K562 (cell line): Measurements from ENCODE around the gene SLC4A2. TPM values are rescaled to one million over a fixed set of nuclear protein-coding genes. Genes with fewer than 3 reads are reported as not detected.
"Not testable (repeated sequence)": the region's sequence is repeated elsewhere in the genome, so short reads cannot be mapped to it uniquely, and the experiment has no call there.

Experiments used
- ATAC-seq: fragments of 200-7000 bp; cut with Tn5 transposase; 3 replicates; pipeline ENCODE4 v1.9.1; 2020; ENCODE audit warnings: moderate library complexity
- BruUV-seq: library from RNA; stranded (reverse); fragments of 400-500 nt; replicated peaks from 2 replicates; lab custom pipeline; 2021; lab: Mats Ljungman, UMichigan
- CTCF ChIA-PET: fragments of 300-600 bp; formaldehyde crosslinking; extraction: SDS; loops from one replicate; lab custom pipeline; 2021; ENCODE audit warnings: low intra/inter-chr PET ratio; lab: Yijun Ruan, JAX
- POLR2A ChIA-PET: fragments of 300-600, 350-650 bp; sonication (Branson Sonifier 250); formaldehyde crosslinking; extraction: SDS; loops from one replicate; lab custom pipeline; 2021; ENCODE audit warnings: antibody characterized with exemption, inconsistent platforms; lab: Yijun Ruan, JAX
- DNase-seq, 4 experiments: peaks; one replicate each; pipeline versions ENCODE4 v3.0.0 to v3.0.0-alpha.2; 2011 to 2018; ENCODE audit warnings: low spot score in 3 of 4, mixed read lengths in 3 of 4; ENCODE audit errors: extremely low read depth in 1 of 4
- FAIRE-seq: peaks from 2 replicates; lab custom pipeline; 2011; peaks lifted over from hg19 to GRCh38; lab: Jason Lieb, UNC
- H2AFZ ChIP-seq: 2 replicates; pipeline ENCODE4 v1.6.0; 2011; ENCODE audit warnings: low read depth, low read length, control low read depth, inconsistent platforms
- H3K27ac ChIP-seq: fragments of 200-600 bp; 3 replicates; pipeline ENCODE4 v1.8.0; 2011; ENCODE audit warnings: low read depth, mild to moderate bottlenecking, control low read depth, inconsistent platforms, low read length, moderate library complexity, mixed read lengths; ENCODE audit errors: extremely low read depth
- H3K27me3 ChIP-seq, 2 experiments: fragments of 300-600 bp in 1 of 2; 2 replicates in 1 of 2; 3 replicates in 1 of 2; pipeline versions ENCODE4 v1.6.0 to v1.8.0; 2011; ENCODE audit warnings: inconsistent platforms in 2 of 2, low read length in 2 of 2, mild to moderate bottlenecking in 1 of 2, mixed read lengths in 1 of 2, moderate library complexity in 1 of 2; ENCODE audit not compliant: control insufficient read depth in 2 of 2, insufficient read depth in 2 of 2
- H3K36me3 ChIP-seq: fragments of 300-600 bp; 3 replicates; pipeline ENCODE4 v1.8.0; 2011; ENCODE audit warnings: mild to moderate bottlenecking, low read length, inconsistent platforms; ENCODE audit not compliant: control insufficient read depth, insufficient read depth
- H3K4me1 ChIP-seq, 2 experiments: fragments of 200-600 bp in 1 of 2; replicated peaks in 1 of 2; 2 replicates in 1 of 2; 3 replicates in 1 of 2; pipeline versions ENCODE4 v1.5.1 to v1.8.0; 2011; ENCODE audit warnings: inconsistent platforms in 2 of 2, low read length in 2 of 2, mild to moderate bottlenecking in 1 of 2, mixed read lengths in 1 of 2, moderate library complexity in 1 of 2; ENCODE audit not compliant: control insufficient read depth in 2 of 2, insufficient read depth in 2 of 2
- H3K4me2 ChIP-seq: 2 replicates; pipeline ENCODE4 v1.6.1; 2011; ENCODE audit warnings: low read length, control low read depth, inconsistent platforms, mixed read lengths; ENCODE audit not compliant: insufficient read depth
- H3K4me3 ChIP-seq: fragments of 200-600 bp; sonication (generic), shearing (Covaris generic); 2 replicates; pipeline ENCODE4 v1.5.1; 2016; ENCODE audit warnings: control low read depth, inconsistent platforms
- H3K79me2 ChIP-seq: fragments of 200-600 bp; 3 replicates; pipeline ENCODE4 v1.8.0; 2011; ENCODE audit warnings: low read length, inconsistent platforms; ENCODE audit not compliant: control insufficient read depth, insufficient read depth
- H3K9ac ChIP-seq, 2 experiments: 2 replicates each; pipeline versions ENCODE4 v1.6.0 to v1.6.1; 2011; ENCODE audit warnings: low read depth in 2 of 2, low read length in 2 of 2, control low read depth in 1 of 2, inconsistent platforms in 1 of 2, mild to moderate bottlenecking in 1 of 2, mixed read lengths in 1 of 2; ENCODE audit not compliant: insufficient read depth in 1 of 2
- H3K9me1 ChIP-seq: one replicate; pipeline ENCODE4 v1.6.0; 2011; ENCODE audit warnings: inconsistent platforms, mild to moderate bottlenecking, low read length, moderate library complexity; ENCODE audit not compliant: control insufficient read depth, insufficient read depth
- H3K9me3 ChIP-seq: replicated peaks from 2 replicates; pipeline ENCODE4 v1.5.1; 2011; ENCODE audit warnings: low read depth, low read length, inconsistent platforms; ENCODE audit not compliant: control insufficient read depth, insufficient read depth
- H4K20me1 ChIP-seq: replicated peaks from 2 replicates; pipeline ENCODE4 v1.6.1; 2011; ENCODE audit warnings: low read length, inconsistent platforms, mixed read lengths; ENCODE audit not compliant: control insufficient read depth, insufficient read depth
- CBFA2T2 ChIP-seq: fragments of 450-650 bp; conservative IDR thresholded peaks from 2 replicates; pipeline ENCODE4 v1.6.1; 2017; ENCODE audit warnings: mild to moderate bottlenecking
- FOXP1 ChIP-seq: sonication (generic); formaldehyde crosslinking; IDR thresholded peaks from 2 replicates; pipeline ENCODE4 v1.8.0; 2022; ENCODE audit warnings: mild to moderate bottlenecking, missing genetic modification reagents
- KLF13 ChIP-seq: fragments of 450-650 bp; IDR thresholded peaks from 2 replicates; pipeline ENCODE4 v1.6.1; 2016; ENCODE audit warnings: missing genetic modification characterization, low read depth, mild to moderate bottlenecking, missing compliant biosample characterization, moderate library complexity, borderline replicate concordance
- MIER1 ChIP-seq: fragments of 450-650 bp; IDR thresholded peaks from 2 replicates; pipeline ENCODE4 v1.6.1; 2016; ENCODE audit warnings: antibody characterized with exemption, mild to moderate bottlenecking, low read depth
- NFATC3 ChIP-seq: fragments of 450-650 bp; IDR thresholded peaks from 2 replicates; pipeline ENCODE4 v1.6.1; 2017; ENCODE audit warnings: mild to moderate bottlenecking
- NR2C2 ChIP-seq, 2 experiments: fragments of 200-800 bp in 1 of 2; sonication (Bioruptor generic) in 1 of 2; sonication (generic) in 1 of 2; formaldehyde crosslinking in 1 of 2; IDR thresholded peaks; 2 replicates each; pipeline versions ENCODE4 v1.6.1 to v1.8.0; 2016 to 2022; ENCODE audit warnings: mild to moderate bottlenecking in 1 of 2, missing compliant biosample characterization in 1 of 2, missing genetic modification characterization in 1 of 2, missing genetic modification reagents in 1 of 2
- TEAD1 ChIP-seq, 2 experiments: fragments of 450-650 bp in 1 of 2; sonication (generic) in 1 of 2; formaldehyde crosslinking; IDR thresholded peaks; 2 replicates each; pipeline versions ENCODE4 v1.4.0 to v1.8.0; 2020 to 2022; ENCODE audit warnings: mild to moderate bottlenecking in 2 of 2, missing genetic modification reagents in 1 of 2
- TOE1 ChIP-seq, 2 experiments: fragments of 450-650 bp in 1 of 2; sonication (generic) in 1 of 2; formaldehyde crosslinking in 1 of 2; IDR thresholded peaks; 2 replicates each; pipeline versions ENCODE4 v1.7.1 to v1.8.0; 2016 to 2022; ENCODE audit warnings: borderline replicate concordance in 2 of 2, mild to moderate bottlenecking in 2 of 2, antibody characterized with exemption in 1 of 2, inconsistent platforms in 1 of 2, low read depth in 1 of 2, missing genetic modification reagents in 1 of 2, moderate library complexity in 1 of 2
- ZBTB11 ChIP-seq, 3 experiments: fragments of 200-800 bp in 1 of 3; fragments of 250-450 bp in 1 of 3; fragments of 450-650 bp in 1 of 3; sonication (Bioruptor Pico) in 1 of 3; sonication (Bioruptor generic) in 1 of 3; formaldehyde crosslinking in 1 of 3; IDR thresholded peaks; 2 replicates each; pipeline versions ENCODE4 v1.6.1 to v1.8.0; 2016 to 2022; ENCODE audit warnings: mild to moderate bottlenecking in 2 of 3, missing genetic modification characterization in 2 of 3, missing compliant biosample characterization in 1 of 3, moderate library complexity in 1 of 3
- ZNF311 ChIP-seq: fragments of 250-450 bp; sonication (Bioruptor Pico); IDR thresholded peaks from 2 replicates; pipeline ENCODE4 v1.4.0; 2020; ENCODE audit warnings: mild to moderate bottlenecking, moderate library complexity
- WGBS: fragments of 100-300 bp; shearing (Covaris generic); methylation state at CpG from one replicate; pipeline ENCODE4 v1.1.6; 2016; ENCODE audit warnings: low coverage, mixed read lengths; ENCODE audit not compliant: insufficient coverage; ENCODE audit errors: missing lambda C conversion rate; 5-methylcytosine and 5-hydroxymethylcytosine counted together
- in situ Hi-C: fragments of 300-500 bp; cut with MboI; formaldehyde crosslinking; loops from 4 replicates; pipeline ENCODE4 v1.15.0; 2018; ENCODE audit warnings: inconsistent platforms, mixed read lengths
- intact Hi-C: fragments of 100-400 bp; cut with micrococcal nuclease; formaldehyde crosslinking; loops from 2 replicates; pipeline ENCODE4 v1.14.2; 2022
- polyA plus RNA-seq, 8 experiments: library from polyadenylated mRNA; depleted of rRNA in 4 of 8; stranded (reverse) in 5 of 8; unstranded in 3 of 8; fragments of >200 nt; fragmentation: Nextera tagmentation in 2 of 8; fragmentation: Illumina TruSeq in 1 of 8; extraction: Ambion mirVana in 2 of 8; extraction: Trizol in 1 of 8; gene quantifications; 2 replicates each; pipeline versions ENCODE4 v1.2.1 to v1.2.3, GENCODE V29; 2011 to 2014; ENCODE audit warnings: inconsistent platforms in 1 of 8, missing spikeins in 1 of 8
- total RNA-seq, 7 experiments: library from RNA; depleted of rRNA in 6 of 7; stranded (reverse); fragments of >200 nt in 6 of 7; fragmentation: Illumina TruSeq in 2 of 7; extraction: Trizol in 2 of 7; gene quantifications; 2 replicates each; pipeline versions ENCODE4 v1.2.1 to v1.2.3, GENCODE V29; 2011 to 2021; ENCODE audit warnings: low replicate concordance in 1 of 7

SLC4A2 gene
- total and polyA plus RNA-seq, 9 of the 15 experiments (the other 6 are each of a cell fraction or from before 2014, with no cell fraction given), result 11.4 to 375 (median 130) TPM

GRCh38 chr7:151027728-151028130, 31.7 kb upstream of the SLC4A2 start:
- BruUV-seq, result TSS peak; percentile 73
- intact Hi-C loops, result loop anchor here (1.0 to 2.0 kb wide), 8 partner anchors 9 to 199 kb away; partner anchors contain the start of genes ABCF2 and TMUB1
- ATAC-seq; TF ChIP-seq NR2C2 (tag; IDR thresholded peaks at IDR 0.05); TOE1 (CRISPR knock-in tag; IDR thresholded peaks at IDR 0.05; ENCODE audit: borderline replicate concordance, low read depth): not testable (repeated sequence)
- TF ChIP-seq CBFA2T2 (peak; percentile 10; the same call in 1 of the 2 replicates), FOXP1 (CRISPR knock-in tag) (0 out of 2 replicates have a peak, but pooled peaks have one; percentile 13), NFATC3 (0 out of 2 replicates have a peak, but pooled peaks have one; percentile 23), TEAD1 (CRISPR knock-in tag; IDR thresholded peaks at IDR 0.05) (0 out of 4 replicates have a peak, but pooled peaks of 1 of the 2 experiments have one; percentile 43), ZBTB11 (CRISPR knock-in tag; IDR thresholded peaks at IDR 0.05) (0 out of 6 replicates have a peak, but pooled peaks of 1 of the 3 experiments have one; percentile 6), NR2C2 (CRISPR knock-in tag; IDR thresholded peaks at IDR 0.05) (0 out of 2 replicates have a peak, but pooled peaks have one; percentile 10), ZNF311 (CRISPR knock-in tag) (peak; percentile 47; the same call in 1 of the 2 replicates), MIER1 (peak; percentile 81; the same call in 1 of the 2 replicates), KLF13 (tag) (peak; percentile 39; the same call in 1 of the 2 replicates), TOE1 (IDR thresholded peaks at IDR 0.05; ENCODE audit: borderline replicate concordance) (peak; percentile 5; the same call in 1 of the 2 replicates)

More at GRCh38 chr7:151027728-151028130, 31.7 kb upstream of the SLC4A2 start:
- FAIRE-seq, H3K27me3 ChIP-seq, in situ Hi-C loops, DNase-seq, H3K9me1 ChIP-seq, H3K9me3 ChIP-seq, H4K20me1 ChIP-seq: not testable (repeated sequence)
- CTCF ChIA-PET, result interaction anchor here (0.6 to 2.4 kb wide), 6 partner anchors 29 to 129 kb away, joined by 3 to 33 read pairs (median 6); partner anchors contain the start of genes CDK5 and SLC4A2
- Histone ChIP-seq H3K4me2 (peak overlapping the region; percentile 81), H3K4me1 (peaks cover 35 to 56% of the 10 kb centered on the region in 2 experiments), H3K27ac (peak overlapping the region; percentile 73), H2AFZ (peak overlapping the region; percentile 47), H3K36me3 (peaks cover 24% of the 10 kb centered on the region; the same call in 2 of the 3 replicates), H3K79me2 (peaks cover 28% of the 10 kb centered on the region), H3K4me3 (peak overlapping the region; percentile 58), H3K9ac (peak overlapping the region; percentile 6 to 51; a peak in 3 of 4 replicates)
- WGBS, result under 1% methylated on average over 16 of the region's 16 CpGs
- POLR2A ChIA-PET, result interaction anchor here (0.6 to 14.3 kb wide), 14 partner anchors 9 to 224 kb away, joined by 3 to 146 read pairs (median 4); partner anchors contain the start of genes AGAP3 and FASTK
